Measurements from ENCODE around the gene FGFR3. TPM values are rescaled to one million over a fixed set of nuclear protein-coding genes. Genes with fewer than 3 reads are reported as not detected.

FGFR3 gene
- total RNA-seq, 1 donor from 2014 or later: 34.2 TPM

DNA sequence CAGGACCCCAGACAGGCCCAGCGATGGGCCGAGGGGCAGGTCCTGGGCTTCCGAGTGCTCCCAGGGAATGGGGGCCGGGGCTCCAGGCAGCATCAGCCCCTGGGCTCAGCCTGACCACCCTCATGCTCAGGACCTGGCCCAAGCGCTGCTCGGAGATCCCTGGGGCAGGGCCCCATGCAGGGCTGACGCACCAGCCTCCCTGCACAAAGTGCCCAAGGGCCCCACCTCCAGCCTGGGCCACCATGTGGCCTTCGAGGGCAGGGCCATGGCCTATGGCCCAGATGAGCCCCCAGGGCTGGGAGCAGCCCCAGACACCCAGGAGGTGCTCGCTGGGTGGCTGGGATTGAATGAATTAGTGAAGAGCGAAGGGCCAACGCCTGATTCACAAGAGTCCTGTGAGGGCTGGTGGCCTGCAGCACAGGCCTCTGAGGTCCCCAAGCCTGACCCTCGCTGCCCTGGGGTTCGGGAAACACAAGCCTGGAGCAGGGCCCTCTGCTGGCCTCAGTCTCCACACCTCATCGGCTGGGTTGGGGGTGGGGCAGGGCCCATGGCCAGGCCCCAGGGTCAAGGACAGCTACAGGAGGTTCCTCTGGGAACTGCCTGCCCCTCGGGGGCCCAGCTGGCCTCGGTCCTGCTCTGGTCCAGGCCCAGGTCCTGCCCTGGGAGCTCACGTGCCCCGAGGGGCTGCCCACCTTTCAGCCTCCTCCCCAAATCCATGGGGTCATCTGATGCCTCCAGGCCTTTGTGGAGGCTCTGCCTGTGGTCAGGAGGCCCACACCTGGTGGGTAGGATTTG is 13.3 kb upstream of the FGFR3 start:
- TF ChIP-seq, protein P1, sequence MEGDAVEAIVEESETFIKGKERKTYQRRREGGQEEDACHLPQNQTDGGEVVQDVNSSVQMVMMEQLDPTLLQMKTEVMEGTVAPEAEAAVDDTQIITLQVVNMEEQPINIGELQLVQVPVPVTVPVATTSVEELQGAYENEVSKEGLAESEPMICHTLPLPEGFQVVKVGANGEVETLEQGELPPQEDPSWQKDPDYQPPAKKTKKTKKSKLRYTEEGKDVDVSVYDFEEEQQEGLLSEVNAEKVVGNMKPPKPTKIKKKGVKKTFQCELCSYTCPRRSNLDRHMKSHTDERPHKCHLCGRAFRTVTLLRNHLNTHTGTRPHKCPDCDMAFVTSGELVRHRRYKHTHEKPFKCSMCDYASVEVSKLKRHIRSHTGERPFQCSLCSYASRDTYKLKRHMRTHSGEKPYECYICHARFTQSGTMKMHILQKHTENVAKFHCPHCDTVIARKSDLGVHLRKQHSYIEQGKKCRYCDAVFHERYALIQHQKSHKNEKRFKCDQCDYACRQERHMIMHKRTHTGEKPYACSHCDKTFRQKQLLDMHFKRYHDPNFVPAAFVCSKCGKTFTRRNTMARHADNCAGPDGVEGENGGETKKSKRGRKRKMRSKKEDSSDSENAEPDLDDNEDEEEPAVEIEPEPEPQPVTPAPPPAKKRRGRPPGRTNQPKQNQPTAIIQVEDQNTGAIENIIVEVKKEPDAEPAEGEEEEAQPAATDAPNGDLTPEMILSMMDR (IDR thresholded peaks at IDR 0.05): no peak
- no peaks in the 10 kb centered on the region for H3K36me3 ChIP-seq
- no peaks in the 10 kb centered on the region for H3K27me3 ChIP-seq (ENCODE audit: low read depth)
- intact Hi-C loops (cut with DNase I): no loop called here
- ATAC-seq: no peak
- H3K27ac ChIP-seq: no peak overlapping the region
- peaks cover 10% of the 10 kb centered on the region for H3K4me1 ChIP-seq
- DNase-seq: no peak
- H3K9me3 ChIP-seq: no peaks in the 10 kb centered on the region
- H3K4me3 ChIP-seq: no peak overlapping the region

DNA sequence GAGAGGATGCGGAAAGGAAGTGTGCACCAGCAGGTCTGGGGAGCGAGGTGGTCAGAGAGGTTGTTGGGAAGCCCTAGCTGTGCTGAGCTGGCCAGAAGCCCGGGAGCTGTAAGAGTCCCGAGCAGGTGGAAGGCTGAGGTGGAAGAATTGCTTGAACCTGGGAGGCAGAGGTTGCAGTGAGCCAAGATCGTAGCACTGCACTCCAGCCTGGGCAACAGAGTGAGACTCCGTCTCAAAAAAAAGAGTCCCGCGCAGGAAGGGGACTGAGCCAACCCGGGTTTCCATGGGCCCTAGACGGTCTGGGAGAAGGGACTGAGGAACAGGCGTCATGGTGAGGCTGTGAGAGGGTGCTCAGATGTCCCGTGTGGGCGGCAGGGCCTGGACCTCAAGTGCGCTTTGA is 12.7 kb upstream of the FGFR3 start:
- H3K4me3 ChIP-seq: no peak overlapping the region
- no peaks in the 10 kb centered on the region for H3K9me3 ChIP-seq
- ATAC-seq: no peak
- H3K27ac ChIP-seq: no peak overlapping the region
- TF ChIP-seq, protein P1 (IDR thresholded peaks at IDR 0.05): no peak
- no peak for DNase-seq
- intact Hi-C loops (cut with DNase I): no loop called here
- H3K27me3 ChIP-seq (ENCODE audit: low read depth): no peaks in the 10 kb centered on the region
- peaks cover 10% of the 10 kb centered on the region for H3K4me1 ChIP-seq
- no peaks in the 10 kb centered on the region for H3K36me3 ChIP-seq

DNA sequence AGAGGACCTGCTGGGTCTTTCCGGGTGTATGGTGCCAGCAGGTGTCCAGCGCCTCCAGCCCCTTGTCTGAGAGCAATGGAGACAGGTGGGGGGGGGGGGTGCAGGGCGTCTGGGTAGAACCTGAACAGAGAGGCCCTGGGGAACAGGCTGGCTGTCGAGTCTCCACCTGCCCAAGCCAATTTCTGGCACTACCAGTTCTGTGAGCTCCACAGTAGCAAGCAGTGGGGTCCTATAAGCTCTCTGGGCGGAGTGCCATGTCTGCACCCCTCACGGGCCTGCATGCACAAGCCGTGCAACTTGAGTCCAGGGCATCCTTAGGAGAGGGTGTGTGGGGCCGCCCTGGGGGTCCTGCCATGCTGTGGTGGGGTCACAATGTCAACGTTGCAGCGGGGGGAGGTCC is 10.1 kb upstream of the FGFR3 start:
- ATAC-seq (no peak), DNase-seq (no peak)
- Histone ChIP-seq H3K27ac (no peak overlapping the region), H3K9me3 (no peaks in the 10 kb centered on the region), H3K4me3 (no peak overlapping the region), H3K4me1 (peaks cover 5% of the 10 kb centered on the region), H3K27me3 (ENCODE audit: low read depth) (no peaks in the 10 kb centered on the region), H3K36me3 (no peaks in the 10 kb centered on the region)
- TF ChIP-seq, protein P1 (IDR thresholded peaks at IDR 0.05): no peak
- intact Hi-C loops (cut with DNase I): no loop called here

DNA sequence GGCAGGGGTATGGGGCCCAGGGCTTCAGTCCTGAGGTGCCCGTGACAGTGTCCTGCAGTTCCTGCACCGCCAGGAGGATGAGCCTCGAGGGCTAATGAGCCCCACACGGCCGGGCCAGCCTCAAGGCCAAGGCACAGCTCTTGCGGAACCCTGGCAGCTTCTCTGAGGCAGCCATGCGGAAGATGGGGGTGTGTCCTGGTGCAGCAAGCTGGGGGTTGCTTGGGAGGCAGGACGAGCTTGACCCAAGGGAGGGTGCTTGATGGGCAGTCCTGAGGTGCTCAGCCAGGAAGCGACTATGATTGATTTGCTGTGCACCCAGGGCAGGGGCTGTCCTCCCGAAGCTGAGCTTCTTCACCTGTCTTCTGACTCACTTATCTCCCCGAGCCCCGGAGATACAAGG is 9.1 kb upstream of the FGFR3 start:
- H3K36me3 ChIP-seq: no peaks in the 10 kb centered on the region
- DNase-seq: no peak
- ATAC-seq: no peak
- H3K4me1 ChIP-seq: no peaks in the 10 kb centered on the region
- no peaks in the 10 kb centered on the region for H3K27me3 ChIP-seq (ENCODE audit: low read depth)
- H3K4me3 ChIP-seq: no peak overlapping the region
- intact Hi-C loops (cut with DNase I): no loop called here
- TF ChIP-seq, protein P1 (IDR thresholded peaks at IDR 0.05): no peak
- H3K9me3 ChIP-seq: no peaks in the 10 kb centered on the region
- H3K27ac ChIP-seq: no peak overlapping the region

DNA sequence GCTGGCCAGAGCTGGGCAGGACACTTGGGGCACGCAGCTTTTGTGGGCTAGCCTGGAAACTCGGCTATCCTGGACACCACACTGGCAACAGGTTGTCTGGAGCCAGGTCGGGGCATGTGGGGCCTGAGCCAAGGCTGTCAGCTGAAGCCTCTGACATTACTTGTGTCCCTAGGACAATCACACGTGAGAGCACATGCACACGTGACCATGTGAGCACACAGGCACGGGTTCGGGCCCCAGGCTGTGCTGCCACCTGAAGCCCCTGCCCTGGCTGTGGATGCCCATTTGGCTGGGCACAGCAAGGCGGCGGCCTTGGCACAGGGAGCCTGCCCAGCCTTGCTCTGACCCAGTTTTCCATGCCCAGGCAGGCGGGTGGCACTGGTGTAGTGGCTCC is 8.7 kb upstream of the FGFR3 start:
- H3K36me3 ChIP-seq: no peaks in the 10 kb centered on the region
- no peak for ATAC-seq
- H3K9me3 ChIP-seq: no peaks in the 10 kb centered on the region
- no peak for DNase-seq
- no peaks in the 10 kb centered on the region for H3K4me1 ChIP-seq
- H3K27me3 ChIP-seq (ENCODE audit: low read depth): no peaks in the 10 kb centered on the region
- H3K27ac ChIP-seq: no peak overlapping the region
- TF ChIP-seq, protein P1 (IDR thresholded peaks at IDR 0.05): no peak
- H3K4me3 ChIP-seq: no peak overlapping the region
- intact Hi-C loops (cut with DNase I): no loop called here

Measured in lower lobe of right lung (tissue), 2 donors.